HG03064 (cell line): ENCODE measurements around the gene CATSPERB.
"Not testable (repeated sequence)": the region's sequence is repeated elsewhere in the genome, so short reads cannot be mapped to it uniquely, and the experiment has no call there.

ENCODE experiments used
- ATAC-seq: cut with Tn5 transposase; IDR thresholded peaks from one replicate; pipeline ENCODE4 v1.9.1; 2021; ENCODE audit warnings: low read depth; ENCODE audit not compliant: unreplicated experiment

CATSPERB gene

GRCh38 chr14:91732859-91733477 is 1.1 kb upstream of the CATSPERB start:
- ATAC-seq: no peak

GRCh38 chr14:91732439-91732838 is 553 bp upstream of the CATSPERB start:
- no peak for ATAC-seq

- ATAC-seq: no peak
Measured at GRCh38 chr14:91731018-91731417, 868 bp downstream of the CATSPERB start.

GRCh38 chr14:91729756-91730155 is 2.1 kb downstream of the CATSPERB start:
- ATAC-seq: no peak

- ATAC-seq: no peak
Measured at GRCh38 chr14:91728616-91729183, 3.2 kb downstream of the CATSPERB start.

- ATAC-seq: no peak
Measured at GRCh38 chr14:91727121-91727520, 4.8 kb downstream of the CATSPERB start.

GRCh38 chr14:91723501-91723900 is 8.4 kb downstream of the CATSPERB start:
- ATAC-seq: no peak

- ATAC-seq: no peak
Measured at GRCh38 chr14:91722386-91722785, 9.5 kb downstream of the CATSPERB start.

- no peak for ATAC-seq
Measured at GRCh38 chr14:91719839-91720238, 12.0 kb downstream of the CATSPERB start.

- ATAC-seq: no peak
Measured at GRCh38 chr14:91716999-91717398, 14.9 kb downstream of the CATSPERB start.

GRCh38 chr14:91714805-91715204 is 17.1 kb downstream of the CATSPERB start:
- ATAC-seq: no peak

- no peak for ATAC-seq
Measured at GRCh38 chr14:91708795-91709194, 23.1 kb downstream of the CATSPERB start.

GRCh38 chr14:91706996-91707395 is 24.9 kb downstream of the CATSPERB start:
- no peak for ATAC-seq

- no peak for ATAC-seq
Measured at GRCh38 chr14:91694643-91695042, 37.2 kb downstream of the CATSPERB start.

GRCh38 chr14:91693346-91693745 is 38.5 kb downstream of the CATSPERB start:
- ATAC-seq: no peak

- no peak for ATAC-seq
Measured at GRCh38 chr14:91692075-91692474, 39.8 kb downstream of the CATSPERB start.

GRCh38 chr14:91689608-91690007 is 42.3 kb downstream of the CATSPERB start:
- ATAC-seq: no peak

- not testable (repeated sequence) for ATAC-seq
Measured at GRCh38 chr14:91687436-91687835, 44.5 kb downstream of the CATSPERB start.

GRCh38 chr14:91685600-91685999 is 46.3 kb downstream of the CATSPERB start:
- no peak for ATAC-seq

- ATAC-seq: no peak
Measured at GRCh38 chr14:91681893-91682563, 49.9 kb downstream of the CATSPERB start.

- ATAC-seq: no peak
Measured at GRCh38 chr14:91681118-91681517, 50.8 kb downstream of the CATSPERB start.

- ATAC-seq: no peak
Measured at GRCh38 chr14:91679273-91679672, 52.6 kb downstream of the CATSPERB start.
